ENCODE results near the gene GRIK5. TPM values are rescaled to one million over a fixed set of nuclear protein-coding genes. Genes with fewer than 3 reads are reported as not detected.

The GRIK5 gene
- total RNA-seq, 2 experiments from 2014 or later = 0.63 to 0.95 TPM

DNA sequence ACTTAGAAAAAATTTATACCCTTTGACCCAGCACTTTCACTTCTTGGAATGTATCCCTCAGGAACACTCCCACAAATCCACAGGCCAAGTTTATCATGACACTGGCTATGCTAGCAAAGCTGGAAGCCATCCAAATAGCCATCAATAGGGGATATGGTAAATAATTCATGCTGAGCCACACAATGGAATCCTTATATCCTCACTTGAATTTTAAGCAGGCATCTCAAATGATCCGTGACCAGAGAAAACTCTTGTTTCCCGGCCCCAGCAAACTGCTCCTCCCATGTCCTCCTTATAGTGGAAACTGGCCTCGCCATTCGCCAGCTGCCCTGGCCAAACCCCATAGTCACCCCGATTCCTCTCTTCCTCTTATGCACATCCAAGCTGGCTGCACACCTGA, 37.6 kb downstream of the GRIK5 start:
- no peaks in the 10 kb centered on the region for H3K36me3 Mint-ChIP-seq (ENCODE audit: low read depth)
- intact Hi-C loops (cut with micrococcal nuclease) = no loop called here
- no peak for ATAC-seq
- peaks cover under 1% of the 10 kb centered on the region for H3K27me3 Mint-ChIP-seq
- H3K4me3 Mint-ChIP-seq = no peak overlapping the region
- DNase-seq = no peak
- TF ChIP-seq, protein P1, sequence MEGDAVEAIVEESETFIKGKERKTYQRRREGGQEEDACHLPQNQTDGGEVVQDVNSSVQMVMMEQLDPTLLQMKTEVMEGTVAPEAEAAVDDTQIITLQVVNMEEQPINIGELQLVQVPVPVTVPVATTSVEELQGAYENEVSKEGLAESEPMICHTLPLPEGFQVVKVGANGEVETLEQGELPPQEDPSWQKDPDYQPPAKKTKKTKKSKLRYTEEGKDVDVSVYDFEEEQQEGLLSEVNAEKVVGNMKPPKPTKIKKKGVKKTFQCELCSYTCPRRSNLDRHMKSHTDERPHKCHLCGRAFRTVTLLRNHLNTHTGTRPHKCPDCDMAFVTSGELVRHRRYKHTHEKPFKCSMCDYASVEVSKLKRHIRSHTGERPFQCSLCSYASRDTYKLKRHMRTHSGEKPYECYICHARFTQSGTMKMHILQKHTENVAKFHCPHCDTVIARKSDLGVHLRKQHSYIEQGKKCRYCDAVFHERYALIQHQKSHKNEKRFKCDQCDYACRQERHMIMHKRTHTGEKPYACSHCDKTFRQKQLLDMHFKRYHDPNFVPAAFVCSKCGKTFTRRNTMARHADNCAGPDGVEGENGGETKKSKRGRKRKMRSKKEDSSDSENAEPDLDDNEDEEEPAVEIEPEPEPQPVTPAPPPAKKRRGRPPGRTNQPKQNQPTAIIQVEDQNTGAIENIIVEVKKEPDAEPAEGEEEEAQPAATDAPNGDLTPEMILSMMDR (IDR thresholded peaks at IDR 0.05) = no peak
- CTCF ChIA-PET = interaction anchor here (0.8 kb wide), 1 partner anchor 9 kb away, joined by 3 read pairs; no protein-coding TSS in a partner anchor
- H3K4me1 Mint-ChIP-seq (ENCODE audit: low read depth) = peaks cover 3% of the 10 kb centered on the region
- H3K9me3 Mint-ChIP-seq = no peaks in the 10 kb centered on the region
- POLR2A ChIA-PET = no interaction called here
- H3K27ac Mint-ChIP-seq = no peak overlapping the region

DNA sequence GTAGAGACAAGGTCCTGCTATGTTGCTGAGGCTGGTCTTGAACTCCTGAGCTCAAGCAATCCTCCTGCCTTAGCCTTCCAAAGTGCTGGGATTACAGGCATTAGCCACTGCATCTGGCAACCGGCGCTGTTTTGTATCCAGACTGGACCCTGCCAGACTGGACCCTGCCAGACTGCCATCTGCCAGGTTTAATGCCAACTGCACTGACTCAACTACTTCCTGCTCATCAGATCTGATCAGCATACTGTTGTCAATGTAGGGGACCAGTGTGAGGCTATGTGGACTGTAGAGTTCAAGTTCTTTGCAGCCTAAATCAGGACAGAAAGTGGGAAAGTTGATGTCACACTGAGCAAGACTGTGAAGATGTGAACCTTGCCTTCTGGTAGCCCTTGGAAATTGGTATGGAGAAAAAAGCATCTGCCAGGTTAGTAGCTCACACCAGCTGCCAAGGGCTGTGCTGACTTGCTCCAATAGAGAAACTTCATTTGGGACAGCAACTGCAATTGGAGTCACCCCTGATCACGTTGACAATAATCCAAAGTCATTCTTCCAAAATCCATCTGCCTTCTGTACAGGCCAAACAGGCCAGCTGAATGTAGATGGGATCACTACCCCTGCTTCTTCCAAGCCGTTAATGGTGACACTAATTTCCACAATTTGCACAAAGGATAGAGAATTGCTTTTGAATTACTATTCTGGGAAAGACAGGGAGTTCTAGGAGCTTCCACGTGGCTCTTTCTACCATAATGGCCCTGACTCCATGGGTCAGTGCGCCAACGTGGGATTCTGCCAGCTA, 39.2 kb downstream of the GRIK5 start:
- CTCF ChIA-PET = interaction anchor here (1.2 to 2.9 kb wide), 2 partner anchors 14 to 20 kb away, joined by 4 to 11 read pairs; no protein-coding TSS in a partner anchor
- Mint-ChIP-seq H3K27me3 (peaks cover 2% of the 10 kb centered on the region), H3K36me3 (ENCODE audit: low read depth) (no peaks in the 10 kb centered on the region), H3K27ac (no peak overlapping the region), H3K9me3 (no peaks in the 10 kb centered on the region), H3K4me1 (ENCODE audit: low read depth) (peaks cover 3% of the 10 kb centered on the region), H3K4me3 (no peak overlapping the region)
- no peak for DNase-seq
- intact Hi-C loops (cut with micrococcal nuclease) = no loop called here
- no peak for ATAC-seq
- POLR2A ChIA-PET = no interaction called here
- TF ChIP-seq, protein P1 (IDR thresholded peaks at IDR 0.05) = no peak

GRCh38 chr19:42028304-42029216, 41.4 kb downstream of the GRIK5 start:
- no peak overlapping the region for H3K4me3 Mint-ChIP-seq
- ATAC-seq (no peak), DNase-seq (peak; percentile 50)
- intact Hi-C loops (cut with micrococcal nuclease) = no loop called here
- H3K27ac Mint-ChIP-seq = no peak overlapping the region
- TF ChIP-seq, protein P1 (IDR thresholded peaks at IDR 0.05) = peak; percentile 80
- ChIA-PET POLR2A (interaction anchor here (0.5 kb wide), 1 partner anchor 65 kb away, joined by 3 read pairs; no protein-coding TSS in a partner anchor), CTCF (interaction anchor here (0.6 to 2.9 kb wide), 23 partner anchors 9 to 382 kb away, joined by 3 to 13 read pairs (median 4); partner anchors contain the start of gene ZNF574)
- H3K4me1 Mint-ChIP-seq (ENCODE audit: low read depth) = no peaks in the 10 kb centered on the region
- no peaks in the 10 kb centered on the region for H3K9me3 Mint-ChIP-seq
- no peaks in the 10 kb centered on the region for H3K36me3 Mint-ChIP-seq (ENCODE audit: low read depth)
- H3K27me3 Mint-ChIP-seq = peaks cover 4% of the 10 kb centered on the region

GRCh38 chr19:42024622-42025111, 45.3 kb downstream of the GRIK5 start:
- H3K27me3 Mint-ChIP-seq = peaks cover 4% of the 10 kb centered on the region
- H3K27ac Mint-ChIP-seq = no peak overlapping the region
- H3K4me3 Mint-ChIP-seq = no peak overlapping the region
- no peak for DNase-seq
- intact Hi-C loops (cut with micrococcal nuclease) = no loop called here
- no peaks in the 10 kb centered on the region for H3K36me3 Mint-ChIP-seq (ENCODE audit: low read depth)
- ChIA-PET CTCF (interaction anchor here (2.5 kb wide), 1 partner anchor 10 kb away, joined by 11 read pairs; no protein-coding TSS in a partner anchor), POLR2A (interaction anchor here (0.6 kb wide), 1 partner anchor 78 kb away, joined by 3 read pairs; no protein-coding TSS in a partner anchor)
- no peak for ATAC-seq
- H3K9me3 Mint-ChIP-seq = no peaks in the 10 kb centered on the region
- H3K4me1 Mint-ChIP-seq (ENCODE audit: low read depth) = peaks cover 2% of the 10 kb centered on the region
- TF ChIP-seq, protein P1 (IDR thresholded peaks at IDR 0.05) = no peak
